Natural killer cell (primary cell): Measurements from ENCODE around the gene PRDM16. TPM values are rescaled to one million over a fixed set of nuclear protein-coding genes. Genes with fewer than 3 reads are reported as not detected.

Experiments
- ATAC-seq, 3 donors: fragments of 150-1000 bp in 2 of 3; fragments of 200-7000 bp in 1 of 3; cut with Tn5 transposase; 1 replicate in 1 of 3; 2 replicates in 2 of 3; pipeline ENCODE4 v1.10.0; 2021; ENCODE audit warnings: mild to moderate bottlenecking in 2 of 3, moderate library complexity in 2 of 3
- DNase-seq, 2 donors: peaks; one replicate each; pipeline versions ENCODE4 v3.0.0 to v3.0.0-alpha.2; 2013 to 2021; ENCODE audit warnings: mixed read lengths in 1 of 2
- H3K27ac ChIP-seq: one replicate; pipeline ENCODE4 v1.5.1; 2013; ENCODE audit warnings: mild to moderate bottlenecking, low read length
- H3K27me3 ChIP-seq: one replicate; pipeline ENCODE4 v1.6.1; 2013; ENCODE audit warnings: low read length; ENCODE audit not compliant: control insufficient read depth, insufficient read depth
- H3K36me3 ChIP-seq: one replicate; pipeline ENCODE4 v1.6.1; 2013; ENCODE audit warnings: low read length; ENCODE audit not compliant: control insufficient read depth, insufficient read depth
- H3K4me1 ChIP-seq: one replicate; pipeline ENCODE4 v1.6.1; 2013; ENCODE audit warnings: low read length; ENCODE audit not compliant: control insufficient read depth, insufficient read depth
- H3K4me3 ChIP-seq: one replicate; pipeline ENCODE4 v1.5.1; 2013; ENCODE audit warnings: low read length
- H3K9me3 ChIP-seq: one replicate; pipeline ENCODE4 v1.6.1; 2013; ENCODE audit warnings: low read length; ENCODE audit not compliant: control insufficient read depth, insufficient read depth
- H3K27ac Mint-ChIP-seq, 2 donors: one replicate each; pipeline ENCODE4 v1.8.0; 2022; ENCODE audit warnings: mild to moderate bottlenecking in 2 of 2, mixed read lengths in 2 of 2, moderate library complexity in 1 of 2
- H3K27me3 Mint-ChIP-seq, 2 donors: one replicate each; pipeline ENCODE4 v1.8.0; 2022; ENCODE audit warnings: low read depth in 2 of 2, mixed read lengths in 2 of 2
- H3K36me3 Mint-ChIP-seq: one replicate; pipeline ENCODE4 v1.8.0; 2022; ENCODE audit warnings: mixed read lengths
- H3K4me1 Mint-ChIP-seq, 2 donors: one replicate each; pipeline ENCODE4 v1.8.0; 2022; ENCODE audit warnings: mixed read lengths in 2 of 2
- H3K4me3 Mint-ChIP-seq: one replicate; pipeline ENCODE4 v1.8.0; 2022; ENCODE audit warnings: mild to moderate bottlenecking, moderate library complexity, mixed read lengths
- H3K9me3 Mint-ChIP-seq, 2 donors: one replicate each; pipeline ENCODE4 v1.8.0; 2022; ENCODE audit warnings: mixed read lengths in 2 of 2
- CTCF ChIP-seq: fragments of 200-600 bp; IDR thresholded peaks from one replicate; pipeline ENCODE4 v1.8.0; 2022; ENCODE audit warnings: antibody characterized with exemption
- WGBS: methylation state at CpG from one replicate; pipeline ENCODE4 v1.1.7; 2013; ENCODE audit warnings: missing lambda C conversion rate; ENCODE audit not compliant: insufficient coverage; 5-methylcytosine and 5-hydroxymethylcytosine counted together
- intact Hi-C: fragments of 100-400 bp; cut with micrococcal nuclease; formaldehyde crosslinking; loops from one replicate; pipeline ENCODE4 v1.14.2; 2022
- total RNA-seq, 4 donors: library from RNA; stranded (reverse); fragments of 120-200 nt in 1 of 4; gene quantifications; one replicate each; pipeline versions ENCODE4 v1.2.3 to v1.2.4, GENCODE V29; 2013 to 2022

The PRDM16 gene
- total RNA-seq, 3 donors from 2014 or later (not counting 1 experiment from before 2014, with no cell fraction given): 0.25 to 0.64 TPM; not detected in 1

GRCh38 chr1:3465935-3466321, 396.9 kb downstream of the PRDM16 start:
- DNase-seq (no peak), ATAC-seq (no peak)
- Histone ChIP-seq H3K36me3 (no peaks in the 10 kb centered on the region), H3K27ac (no peak overlapping the region), H3K4me1 (no peaks in the 10 kb centered on the region), H3K27me3 (no peaks in the 10 kb centered on the region), H3K4me3 (no peak overlapping the region), H3K9me3 (no peaks in the 10 kb centered on the region)
- no peak for TF ChIP-seq CTCF
- intact Hi-C loops: no loop called here
- Mint-ChIP-seq H3K36me3 (no peaks in the 10 kb centered on the region), H3K27ac (no peak overlapping the region), H3K9me3 (no peaks in the 10 kb centered on the region), H3K4me3 (no peak overlapping the region), H3K4me1 (no peaks in the 10 kb centered on the region), H3K27me3 (no peaks in the 10 kb centered on the region)
- 38% methylated on average over 17 of the region's 17 CpGs for WGBS

- H3K9me3 ChIP-seq: no peaks in the 10 kb centered on the region
- Mint-ChIP-seq H3K27ac (no peak overlapping the region), H3K9me3 (no peaks in the 10 kb centered on the region), H3K27me3 (no peaks in the 10 kb centered on the region), H3K36me3 (no peaks in the 10 kb centered on the region), H3K4me3 (no peak overlapping the region), H3K4me1 (no peaks in the 10 kb centered on the region)
- TF ChIP-seq CTCF: no peak
- WGBS: 87% methylated on average over 16 of the region's 16 CpGs
- no peak overlapping the region for H3K27ac ChIP-seq
- no peak overlapping the region for H3K4me3 ChIP-seq
- no peaks in the 10 kb centered on the region for H3K4me1 ChIP-seq
- no peak for ATAC-seq
- intact Hi-C loops: no loop called here
- no peaks in the 10 kb centered on the region for H3K27me3 ChIP-seq
- DNase-seq: no peak
- no peaks in the 10 kb centered on the region for H3K36me3 ChIP-seq
Observed at GRCh38 chr1:3466366-3467075, 397.5 kb downstream of the PRDM16 start.

GRCh38 chr1:3467096-3468036, 398.4 kb downstream of the PRDM16 start:
- intact Hi-C loops: no loop called here
- H3K4me3 ChIP-seq: no peak overlapping the region
- H3K9me3 Mint-ChIP-seq: no peaks in the 10 kb centered on the region
- H3K4me1 ChIP-seq: no peaks in the 10 kb centered on the region
- H3K27ac Mint-ChIP-seq: no peak overlapping the region
- DNase-seq (no peak), ATAC-seq (no peak)
- H3K27me3 ChIP-seq: no peaks in the 10 kb centered on the region
- H3K4me3 Mint-ChIP-seq: no peak overlapping the region
- no peaks in the 10 kb centered on the region for H3K4me1 Mint-ChIP-seq
- TF ChIP-seq CTCF: no peak
- no peaks in the 10 kb centered on the region for H3K36me3 Mint-ChIP-seq
- H3K36me3 ChIP-seq: no peaks in the 10 kb centered on the region
- no peaks in the 10 kb centered on the region for H3K9me3 ChIP-seq
- 88% methylated on average over 35 of the region's 35 CpGs for WGBS
- no peaks in the 10 kb centered on the region for H3K27me3 Mint-ChIP-seq
- H3K27ac ChIP-seq: no peak overlapping the region
